HepG2 (cell line): ENCODE results near the gene VEZT.

ENCODE experiments used
- AGO2 ChIP-seq: fragments of 200-400 bp; formaldehyde crosslinking; optimal IDR thresholded peaks from 2 replicates; pipeline ENCODE3; 2017; ENCODE audit warnings: mild to moderate bottlenecking, low read depth, low read length, moderate library complexity
- ATF2 ChIP-seq: sonication (generic); formaldehyde crosslinking; IDR thresholded peaks from 2 replicates; pipeline ENCODE4 v1.4.0; 2020; ENCODE audit warnings: missing genetic modification reagents
- CTCF ChIP-seq: sonication (generic); formaldehyde crosslinking; IDR thresholded peaks from 2 replicates; pipeline ENCODE4 v1.5.0; 2020; ENCODE audit warnings: mild to moderate bottlenecking, missing genetic modification reagents, moderate library complexity
- EZH2 ChIP-seq: conservative IDR thresholded peaks from 2 replicates; pipeline ENCODE4 v1.6.1; 2012; ENCODE audit warnings: mild to moderate bottlenecking, low read depth, low read length, moderate library complexity
- JARID2 ChIP-seq: sonication (generic); formaldehyde crosslinking; IDR thresholded peaks from 2 replicates; pipeline ENCODE4 v1.8.1; 2023; ENCODE audit warnings: missing genetic modification reagents, inconsistent platforms; ENCODE audit not compliant: insufficient replicate concordance
- SMARCC2 ChIP-seq: fragments of 450-650 bp; IDR thresholded peaks from 2 replicates; pipeline ENCODE4 v1.6.1; 2017; ENCODE audit warnings: antibody characterized with exemption, mild to moderate bottlenecking
- ZFP36 ChIP-seq: fragments of 150-350 bp; IDR thresholded peaks from 2 replicates; pipeline ENCODE4 v1.6.1; 2018; ENCODE audit warnings: borderline replicate concordance, low read length, low read depth; ENCODE audit not compliant: partially characterized antibody
- ZNF331 ChIP-seq: sonication (generic); formaldehyde crosslinking; IDR thresholded peaks from 2 replicates; pipeline ENCODE4 v1.4.0; 2020; ENCODE audit warnings: missing genetic modification reagents

GRCh38 chr12:95337146-95337545 lies 119.5 kb downstream of the VEZT start:
- TF ChIP-seq AGO2 (no peak), ATF2 (CRISPR knock-in tag) (no peak), SMARCC2 (no peak), CTCF (CRISPR knock-in tag) (no peak), ZFP36 (no peak), JARID2 (no peak), ZNF331 (CRISPR knock-in tag) (no peak), EZH2 (no peak)
